AG04449 (cell line): Measurements from ENCODE around the gene RRAGC.

Source experiments
- CTCF ChIA-PET: fragments of 350-600 bp; formaldehyde crosslinking; extraction: SDS; loops from one replicate; lab custom pipeline; 2021; ENCODE audit warnings: antibody characterized with exemption; lab: Yijun Ruan, JAX
- POLR2A ChIA-PET: fragments of 400-600, 350-600 bp; formaldehyde crosslinking; extraction: SDS; loops from one replicate; lab custom pipeline; 2020; ENCODE audit warnings: antibody characterized with exemption, inconsistent platforms; lab: Yijun Ruan, JAX
- DNase-seq: peaks from one replicate; pipeline ENCODE4 v3.0.0-alpha.2; 2010; ENCODE audit warnings: low read depth, low spot score
- H3K4me3 ChIP-seq: 2 replicates; pipeline ENCODE4 v1.5.1; 2011; ENCODE audit warnings: low read depth, mild to moderate bottlenecking, control low read depth, low read length
- TF ChIP-seq, protein P1 (sequence below): IDR thresholded peaks from one replicate; pipeline ENCODE4 v1.5.1; 2011; ENCODE audit warnings: mild to moderate bottlenecking, moderate library complexity, low read length, control low read depth, inconsistent platforms; ENCODE audit not compliant: insufficient read depth; ENCODE audit errors: missing control alignments

The RRAGC gene

DNA sequence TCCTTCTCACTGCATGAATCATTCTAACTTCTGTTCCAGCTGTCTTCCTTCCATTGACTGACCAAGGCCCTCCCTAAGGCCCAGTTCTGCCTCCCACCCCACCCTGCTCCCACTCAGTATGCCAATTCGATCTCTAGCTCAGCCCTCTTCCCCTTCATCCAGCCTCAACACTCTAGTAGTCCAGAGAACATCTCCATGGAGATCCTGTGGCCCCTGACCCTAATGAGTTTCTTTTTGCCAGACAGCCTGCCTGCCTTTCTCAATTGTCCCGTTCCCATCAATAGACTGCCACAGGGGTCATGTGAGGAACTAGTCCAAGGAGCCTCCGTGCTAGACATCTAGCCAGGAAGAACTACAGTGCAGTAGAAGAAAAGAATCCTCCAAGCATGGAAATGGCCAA, 26.4 kb downstream of the RRAGC start:
- CTCF ChIA-PET = interaction anchor here (0.7 to 9.8 kb wide), 8 partner anchors 12 to 1230 kb away, joined by 3 to 200 read pairs (median 6); partner anchors contain the start of gene SF3A3
- H3K4me3 ChIP-seq = no peak overlapping the region
- TF ChIP-seq, protein P1, sequence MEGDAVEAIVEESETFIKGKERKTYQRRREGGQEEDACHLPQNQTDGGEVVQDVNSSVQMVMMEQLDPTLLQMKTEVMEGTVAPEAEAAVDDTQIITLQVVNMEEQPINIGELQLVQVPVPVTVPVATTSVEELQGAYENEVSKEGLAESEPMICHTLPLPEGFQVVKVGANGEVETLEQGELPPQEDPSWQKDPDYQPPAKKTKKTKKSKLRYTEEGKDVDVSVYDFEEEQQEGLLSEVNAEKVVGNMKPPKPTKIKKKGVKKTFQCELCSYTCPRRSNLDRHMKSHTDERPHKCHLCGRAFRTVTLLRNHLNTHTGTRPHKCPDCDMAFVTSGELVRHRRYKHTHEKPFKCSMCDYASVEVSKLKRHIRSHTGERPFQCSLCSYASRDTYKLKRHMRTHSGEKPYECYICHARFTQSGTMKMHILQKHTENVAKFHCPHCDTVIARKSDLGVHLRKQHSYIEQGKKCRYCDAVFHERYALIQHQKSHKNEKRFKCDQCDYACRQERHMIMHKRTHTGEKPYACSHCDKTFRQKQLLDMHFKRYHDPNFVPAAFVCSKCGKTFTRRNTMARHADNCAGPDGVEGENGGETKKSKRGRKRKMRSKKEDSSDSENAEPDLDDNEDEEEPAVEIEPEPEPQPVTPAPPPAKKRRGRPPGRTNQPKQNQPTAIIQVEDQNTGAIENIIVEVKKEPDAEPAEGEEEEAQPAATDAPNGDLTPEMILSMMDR = no peak
- POLR2A ChIA-PET = no interaction called here
- DNase-seq = no peak

DNA sequence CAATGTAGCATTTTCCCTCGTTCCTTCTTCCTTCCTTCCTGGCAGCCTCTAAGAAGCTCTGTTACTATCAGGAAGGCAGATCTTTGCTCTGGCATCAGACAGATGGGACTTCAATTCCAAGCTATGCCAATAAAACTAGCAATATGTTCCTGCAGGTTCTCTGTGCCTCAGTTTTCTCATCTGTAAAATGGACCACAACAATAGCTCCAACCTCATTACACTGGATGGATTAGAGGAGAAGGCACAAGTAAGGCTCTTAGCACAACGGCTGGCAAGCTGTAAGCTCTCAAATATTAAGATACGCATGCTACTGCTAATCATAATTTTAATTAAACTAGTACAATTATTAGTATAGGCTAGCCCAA, 27.2 kb downstream of the RRAGC start:
- POLR2A ChIA-PET = no interaction called here
- DNase-seq = no peak
- TF ChIP-seq, protein P1 = no peak
- CTCF ChIA-PET = interaction anchor here (0.8 to 9.8 kb wide), 9 partner anchors 10 to 949 kb away, joined by 3 to 200 read pairs (median 6); partner anchors contain the start of gene SF3A3
- no peak overlapping the region for H3K4me3 ChIP-seq

DNA sequence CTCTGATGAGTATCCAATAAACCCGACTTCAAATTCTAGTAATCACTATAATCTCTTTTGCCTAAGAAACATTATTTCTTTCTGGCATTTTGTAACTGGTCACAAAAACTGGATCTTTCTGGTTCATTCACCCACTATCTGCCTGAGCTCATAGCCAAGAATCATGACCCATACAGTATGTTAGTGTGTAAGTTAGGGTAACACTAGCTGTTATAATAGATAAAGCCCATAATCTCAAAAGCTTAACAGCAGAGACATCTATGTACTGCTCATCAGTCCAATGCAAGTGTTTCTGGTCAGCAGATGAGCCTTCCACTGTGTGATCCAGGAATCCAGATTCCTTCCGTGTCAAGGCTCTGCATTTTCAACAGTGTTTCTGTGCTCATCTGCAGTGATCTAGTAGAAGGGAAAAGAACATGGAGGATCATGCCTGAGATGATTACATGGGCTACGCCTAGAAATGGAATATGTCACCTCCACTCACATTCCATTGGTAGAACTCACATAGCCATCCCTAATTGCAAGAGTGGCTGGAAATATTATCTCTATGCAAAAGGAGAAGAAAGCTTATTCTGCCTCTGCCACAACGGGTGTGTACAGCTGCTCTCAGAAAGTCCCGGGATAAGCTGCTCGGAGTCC, 27.7 kb downstream of the RRAGC start:
- no peak overlapping the region for H3K4me3 ChIP-seq
- DNase-seq = no peak
- ChIA-PET POLR2A (no interaction called here), CTCF (interaction anchor here (0.8 to 9.8 kb wide), 11 partner anchors 9 to 948 kb away, joined by 3 to 200 read pairs (median 6); partner anchors contain the start of gene SF3A3)
- TF ChIP-seq, protein P1 = no peak

DNA sequence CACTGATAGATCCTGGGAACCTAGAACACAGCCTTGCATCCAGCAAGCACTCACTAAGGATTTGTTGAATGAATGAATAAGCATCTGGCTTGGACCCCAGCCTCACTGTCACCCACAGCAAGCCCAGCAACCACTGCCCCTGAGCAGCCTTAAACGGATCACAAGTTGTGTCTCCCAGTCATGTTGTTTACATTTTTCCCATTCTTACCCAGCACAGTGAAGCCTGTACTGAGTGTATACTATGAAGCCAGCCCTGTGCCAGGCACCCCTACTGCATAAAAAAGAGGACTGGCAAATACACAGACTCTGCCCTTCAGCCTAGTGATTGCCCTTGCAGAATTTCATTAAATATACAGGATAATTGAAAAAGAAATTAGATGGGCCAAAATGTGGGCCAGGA, 30.2 kb downstream of the RRAGC start:
- ChIA-PET CTCF (no interaction called here), POLR2A (no interaction called here)
- TF ChIP-seq, protein P1 = no peak
- no peak for DNase-seq
- H3K4me3 ChIP-seq = no peak overlapping the region

DNA sequence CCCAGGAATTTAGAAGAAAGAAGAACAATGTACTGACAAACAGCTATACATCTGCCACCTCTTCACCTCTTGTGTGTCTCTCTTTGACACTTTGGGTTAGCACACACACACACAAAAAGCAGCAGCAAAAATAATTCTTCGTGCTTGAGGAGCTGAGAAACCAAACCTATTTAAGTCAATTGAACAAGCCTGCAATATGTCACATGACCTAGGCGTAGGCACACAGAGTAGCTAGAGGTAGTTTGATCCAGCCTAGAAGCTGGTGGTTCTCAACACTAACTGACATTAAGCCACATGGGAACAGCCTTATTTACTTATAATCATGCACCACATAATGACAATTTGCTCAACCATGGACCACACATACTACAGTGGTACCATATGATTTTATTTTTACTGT, 32.3 kb downstream of the RRAGC start:
- ChIA-PET CTCF (interaction anchor here (1.5 to 2.2 kb wide), 2 partner anchors 8 to 10 kb away, joined by 5 to 13 read pairs; no protein-coding TSS in a partner anchor), POLR2A (no interaction called here)

DNA sequence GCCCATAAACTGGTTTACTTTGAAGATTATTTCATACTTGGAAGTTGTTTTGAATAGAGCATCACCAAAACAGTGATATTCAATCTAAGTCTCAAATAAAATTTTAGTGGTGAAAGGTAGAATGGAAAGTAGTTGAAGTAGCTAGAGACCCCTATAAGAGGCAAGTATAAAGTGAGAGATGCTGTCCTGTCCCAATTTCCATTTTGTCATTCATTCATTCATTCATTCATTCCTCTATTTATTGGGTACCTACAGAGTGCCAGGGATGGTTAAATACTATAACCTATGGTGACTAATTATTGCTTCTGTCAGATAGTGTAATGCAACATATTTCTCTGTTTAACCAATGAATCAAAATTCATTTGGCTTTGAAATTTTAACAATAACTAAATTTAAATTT, 32.7 kb downstream of the RRAGC start:
- DNase-seq = no peak
- ChIA-PET POLR2A (no interaction called here), CTCF (interaction anchor here (1.5 to 2.2 kb wide), 2 partner anchors 8 to 10 kb away, joined by 5 to 13 read pairs; no protein-coding TSS in a partner anchor)
- TF ChIP-seq, protein P1 = no peak
- no peak overlapping the region for H3K4me3 ChIP-seq

More for the DNA sequence above, 32.3 kb downstream of the RRAGC start:
- no peak overlapping the region for H3K4me3 ChIP-seq
- TF ChIP-seq, protein P1 = no peak
- DNase-seq = no peak
